MCF 10A (cell line): ENCODE measurements around the gene PTPRN2. TPM values are rescaled to one million over a fixed set of nuclear protein-coding genes. Genes with fewer than 3 reads are reported as not detected.

Experiments used
- BruUV-seq: library from RNA; stranded (reverse); fragments of 400-500 nt; replicated peaks from 2 replicates; lab custom pipeline; 2021; lab: Mats Ljungman, UMichigan
- CTCF ChIA-PET: fragments of 300-600 bp; sonication (Branson Sonifier 250); formaldehyde crosslinking; extraction: SDS; loops from one replicate; lab custom pipeline; 2021; ENCODE audit warnings: antibody characterized with exemption, inconsistent platforms; lab: Yijun Ruan, JAX
- POLR2A ChIA-PET: fragments of 300-600, 350-650 bp; sonication (Branson Sonifier 250); formaldehyde crosslinking; extraction: SDS; loops from one replicate; lab custom pipeline; 2020; ENCODE audit warnings: antibody characterized with exemption, inconsistent platforms; lab: Yijun Ruan, JAX
- DNase-seq: peaks from one replicate; pipeline ENCODE4 v3.0.0-alpha.2; 2018; ENCODE audit not compliant: unreplicated experiment
- H3K27ac Mint-ChIP-seq: one replicate; pipeline ENCODE4 v1.8.0; 2022; ENCODE audit warnings: mild to moderate bottlenecking, low read depth, mixed read lengths; ENCODE audit not compliant: unreplicated experiment
- H3K27me3 Mint-ChIP-seq: one replicate; pipeline ENCODE4 v1.8.0; 2022; ENCODE audit warnings: mixed read lengths; ENCODE audit not compliant: insufficient read depth, unreplicated experiment
- H3K36me3 Mint-ChIP-seq: one replicate; pipeline ENCODE4 v1.8.0; 2022; ENCODE audit warnings: mild to moderate bottlenecking, moderate library complexity, mixed read lengths; ENCODE audit not compliant: insufficient read depth, unreplicated experiment
- H3K4me1 Mint-ChIP-seq: one replicate; pipeline ENCODE4 v1.8.0; 2022; ENCODE audit warnings: mixed read lengths; ENCODE audit not compliant: insufficient read depth, unreplicated experiment
- H3K4me3 Mint-ChIP-seq: one replicate; pipeline ENCODE4 v1.8.0; 2022; ENCODE audit warnings: mild to moderate bottlenecking, moderate library complexity, mixed read lengths; ENCODE audit not compliant: unreplicated experiment
- H3K9me3 Mint-ChIP-seq: one replicate; pipeline ENCODE4 v1.8.0; 2022; ENCODE audit warnings: mixed read lengths; ENCODE audit not compliant: unreplicated experiment
- CTCF ChIP-seq: fragments of 200-600 bp; IDR thresholded peaks from one replicate; pipeline ENCODE4 v1.8.0; 2022; ENCODE audit warnings: antibody characterized with exemption, mild to moderate bottlenecking; ENCODE audit not compliant: unreplicated experiment
- intact Hi-C: fragments of 100-400 bp; cut with micrococcal nuclease; formaldehyde crosslinking; loops from 2 replicates; pipeline ENCODE4 v1.14.1; 2022
- total RNA-seq: library from RNA; stranded (reverse); gene quantifications from 2 replicates; pipeline ENCODE4 v1.2.3, GENCODE V29; 2022

The PTPRN2 gene
- total RNA-seq, 1 experiment from 2014 or later: 4.5 TPM

- no peak for DNase-seq
- TF ChIP-seq CTCF: no peak
- Mint-ChIP-seq H3K4me1 (no peaks in the 10 kb centered on the region), H3K27ac (no peak overlapping the region), H3K4me3 (no peak overlapping the region), H3K9me3 (peaks cover 14% of the 10 kb centered on the region), H3K27me3 (no peaks in the 10 kb centered on the region), H3K36me3 (no peaks in the 10 kb centered on the region)
- BruUV-seq: no TSS peak
- ChIA-PET POLR2A (no interaction called here), CTCF (no interaction called here)
- intact Hi-C loops: no loop called here
These were observed 511.0 kb downstream of the PTPRN2 start for GRCh38 chr7:158076656-158077055.

GRCh38 chr7:158076215-158076614 is 511.4 kb downstream of the PTPRN2 start:
- Mint-ChIP-seq H3K9me3 (peaks cover 14% of the 10 kb centered on the region), H3K27me3 (no peaks in the 10 kb centered on the region), H3K27ac (no peak overlapping the region), H3K36me3 (no peaks in the 10 kb centered on the region), H3K4me1 (no peaks in the 10 kb centered on the region), H3K4me3 (no peak overlapping the region)
- DNase-seq: no peak
- no peak for TF ChIP-seq CTCF
- POLR2A ChIA-PET: no interaction called here
- CTCF ChIA-PET: interaction anchor here (0.6 kb wide), 1 partner anchor 52 kb away, joined by 3 read pairs; no protein-coding TSS in a partner anchor
- intact Hi-C loops: no loop called here
- BruUV-seq: no TSS peak

- no TSS peak for BruUV-seq
- TF ChIP-seq CTCF: no peak
These were observed 512.0 kb downstream of the PTPRN2 start for GRCh38 chr7:158075633-158076001.

GRCh38 chr7:158074896-158075632 is 512.6 kb downstream of the PTPRN2 start:
- no peaks in the 10 kb centered on the region for H3K36me3 Mint-ChIP-seq

More at GRCh38 chr7:158075633-158076001, 512.0 kb downstream of the PTPRN2 start:
- no peak overlapping the region for H3K27ac Mint-ChIP-seq
- ChIA-PET CTCF (interaction anchor here (0.6 kb wide), 1 partner anchor 52 kb away, joined by 3 read pairs; no protein-coding TSS in a partner anchor), POLR2A (no interaction called here)
- peaks cover 14% of the 10 kb centered on the region for H3K9me3 Mint-ChIP-seq
- H3K4me3 Mint-ChIP-seq: no peak overlapping the region
- no peaks in the 10 kb centered on the region for H3K36me3 Mint-ChIP-seq
- H3K4me1 Mint-ChIP-seq: no peaks in the 10 kb centered on the region
- DNase-seq: no peak
- H3K27me3 Mint-ChIP-seq: no peaks in the 10 kb centered on the region
- intact Hi-C loops: no loop called here

More at GRCh38 chr7:158074896-158075632, 512.6 kb downstream of the PTPRN2 start:
- no peak overlapping the region for H3K4me3 Mint-ChIP-seq
- intact Hi-C loops: no loop called here
- H3K27ac Mint-ChIP-seq: no peak overlapping the region
- H3K4me1 Mint-ChIP-seq: no peaks in the 10 kb centered on the region
- peaks cover 14% of the 10 kb centered on the region for H3K9me3 Mint-ChIP-seq
- ChIA-PET POLR2A (no interaction called here), CTCF (no interaction called here)
- H3K27me3 Mint-ChIP-seq: no peaks in the 10 kb centered on the region
- BruUV-seq: no TSS peak
- DNase-seq: no peak
- no peak for TF ChIP-seq CTCF
